KMS-11 (cell line): ENCODE results near the gene KCTD16.

ENCODE experiments used
- H2AFZ ChIP-seq: fragments of 200-600 bp; sonication (generic); 2 replicates; pipeline ENCODE4 v1.6.1; 2016; ENCODE audit warnings: antibody characterized with exemption, mixed run types, low read depth
- H3K27ac ChIP-seq: fragments of 200-600 bp; sonication (generic); 2 replicates; pipeline ENCODE4 v1.6.1; 2016; ENCODE audit warnings: mild to moderate bottlenecking, mixed run types
- H3K27me3 ChIP-seq: fragments of 200-600 bp; sonication (generic); 2 replicates; pipeline ENCODE4 v1.6.1; 2017; ENCODE audit warnings: mild to moderate bottlenecking, low read depth, mixed run types, moderate library complexity; ENCODE audit not compliant: insufficient read depth
- H3K36me3 ChIP-seq: fragments of 200-600 bp; sonication (generic); 2 replicates; pipeline ENCODE4 v1.6.1; 2017; ENCODE audit warnings: mild to moderate bottlenecking, mixed run types; ENCODE audit not compliant: insufficient read depth
- H3K4me1 ChIP-seq: fragments of 200-600 bp; sonication (generic); 2 replicates; pipeline ENCODE4 v1.6.1; 2016; ENCODE audit warnings: mild to moderate bottlenecking, low read depth, mixed run types; ENCODE audit not compliant: poor library complexity, severe bottlenecking
- H3K4me2 ChIP-seq: fragments of 200-600 bp; sonication (generic); 2 replicates; pipeline ENCODE4 v1.7.0; 2016; ENCODE audit warnings: mild to moderate bottlenecking, mixed run types
- H3K4me3 ChIP-seq: fragments of 200-600 bp; sonication (generic); IDR thresholded peaks from 2 replicates; pipeline ENCODE4 v1.6.1; 2017; ENCODE audit warnings: low read depth, low read length, mixed read lengths; ENCODE audit not compliant: insufficient read depth
- H3K79me2 ChIP-seq: fragments of 200-600 bp; sonication (generic); 2 replicates; pipeline ENCODE4 v1.6.1; 2016; ENCODE audit warnings: low read depth, mixed run types; ENCODE audit not compliant: insufficient read depth
- H3K9ac ChIP-seq: fragments of 200-600 bp; sonication (generic); 2 replicates; pipeline ENCODE4 v1.6.1; 2016; ENCODE audit warnings: mild to moderate bottlenecking, mixed run types
- H4K20me1 ChIP-seq: fragments of 200-600 bp; sonication (generic); 2 replicates; pipeline ENCODE4 v1.6.1; 2016; ENCODE audit warnings: mild to moderate bottlenecking, mixed run types; ENCODE audit not compliant: insufficient read depth
- TF ChIP-seq, protein P1 (sequence below): fragments of 200-600 bp; sonication (generic); conservative IDR thresholded peaks from 2 replicates; pipeline ENCODE4 v1.6.1; 2017; ENCODE audit warnings: low read depth, mild to moderate bottlenecking, antibody characterized with exemption, low read length, moderate library complexity, mixed read lengths

KCTD16 gene

DNA sequence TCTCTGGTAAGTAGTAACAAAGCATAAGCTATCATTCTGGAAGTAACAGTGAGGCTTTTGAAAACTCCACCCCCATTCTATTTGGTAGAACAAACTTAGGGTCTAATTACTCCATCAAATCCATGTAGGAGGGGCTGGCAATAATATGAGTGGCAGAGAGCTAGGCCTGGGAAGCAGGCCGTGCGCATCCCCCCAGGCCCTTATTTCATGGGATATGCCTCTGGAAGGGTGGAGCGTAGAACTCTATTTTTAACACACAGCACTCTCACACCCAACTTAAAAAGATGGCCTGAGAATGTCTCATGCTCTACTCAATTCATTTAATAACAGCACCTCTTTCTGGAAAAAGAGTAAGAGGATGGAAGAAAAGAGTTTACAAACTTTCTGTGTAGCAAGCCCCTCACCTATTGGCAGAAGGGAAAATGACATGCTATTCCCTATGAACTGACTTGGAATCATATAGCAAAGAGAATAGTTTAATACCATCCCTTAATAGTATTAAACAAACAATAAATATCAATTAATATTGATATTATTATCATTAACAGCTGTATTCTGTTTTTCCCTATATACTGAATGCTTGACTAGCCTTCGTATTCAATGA is 233.2 kb downstream of the KCTD16 start:
- Histone ChIP-seq H2AFZ (no peak overlapping the region), H4K20me1 (no peaks in the 10 kb centered on the region), H3K4me2 (no peak overlapping the region)

DNA sequence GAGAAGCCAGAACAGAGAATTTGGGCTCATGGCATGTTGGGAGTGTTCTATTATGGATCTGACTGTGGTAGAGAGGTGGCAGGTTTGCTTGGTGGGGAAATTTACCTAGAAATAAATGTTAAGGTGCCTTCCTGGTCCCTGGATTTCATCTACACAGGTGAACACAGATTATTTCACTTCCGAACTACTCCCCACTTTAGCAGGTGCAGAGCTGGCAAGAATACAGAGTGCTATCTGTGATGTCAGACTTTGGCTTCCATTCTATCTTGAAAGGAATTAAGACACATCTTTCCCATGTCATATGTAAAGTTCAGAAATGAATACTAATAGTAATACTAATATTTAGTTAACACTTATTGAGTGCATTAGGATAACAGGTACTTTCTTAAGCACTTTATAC is 234.0 kb downstream of the KCTD16 start:
- Histone ChIP-seq H3K36me3 (no peaks in the 10 kb centered on the region), H3K4me2 (no peak overlapping the region), H4K20me1 (no peaks in the 10 kb centered on the region), H3K4me3 (no peak overlapping the region), H3K27me3 (no peaks in the 10 kb centered on the region), H3K9ac (no peak overlapping the region), H2AFZ (no peak overlapping the region), H3K27ac (no peak overlapping the region), H3K4me1 (no peaks in the 10 kb centered on the region), H3K79me2 (no peaks in the 10 kb centered on the region)
- TF ChIP-seq, protein P1, sequence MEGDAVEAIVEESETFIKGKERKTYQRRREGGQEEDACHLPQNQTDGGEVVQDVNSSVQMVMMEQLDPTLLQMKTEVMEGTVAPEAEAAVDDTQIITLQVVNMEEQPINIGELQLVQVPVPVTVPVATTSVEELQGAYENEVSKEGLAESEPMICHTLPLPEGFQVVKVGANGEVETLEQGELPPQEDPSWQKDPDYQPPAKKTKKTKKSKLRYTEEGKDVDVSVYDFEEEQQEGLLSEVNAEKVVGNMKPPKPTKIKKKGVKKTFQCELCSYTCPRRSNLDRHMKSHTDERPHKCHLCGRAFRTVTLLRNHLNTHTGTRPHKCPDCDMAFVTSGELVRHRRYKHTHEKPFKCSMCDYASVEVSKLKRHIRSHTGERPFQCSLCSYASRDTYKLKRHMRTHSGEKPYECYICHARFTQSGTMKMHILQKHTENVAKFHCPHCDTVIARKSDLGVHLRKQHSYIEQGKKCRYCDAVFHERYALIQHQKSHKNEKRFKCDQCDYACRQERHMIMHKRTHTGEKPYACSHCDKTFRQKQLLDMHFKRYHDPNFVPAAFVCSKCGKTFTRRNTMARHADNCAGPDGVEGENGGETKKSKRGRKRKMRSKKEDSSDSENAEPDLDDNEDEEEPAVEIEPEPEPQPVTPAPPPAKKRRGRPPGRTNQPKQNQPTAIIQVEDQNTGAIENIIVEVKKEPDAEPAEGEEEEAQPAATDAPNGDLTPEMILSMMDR: no peak

More for the DNA sequence above, 233.2 kb downstream of the KCTD16 start:
- TF ChIP-seq, protein P1: no peak
- no peaks in the 10 kb centered on the region for H3K36me3 ChIP-seq
- no peaks in the 10 kb centered on the region for H3K4me1 ChIP-seq
- no peaks in the 10 kb centered on the region for H3K27me3 ChIP-seq
- H3K9ac ChIP-seq: no peak overlapping the region
- H3K27ac ChIP-seq: no peak overlapping the region
- H3K4me3 ChIP-seq: no peak overlapping the region
- H3K79me2 ChIP-seq: no peaks in the 10 kb centered on the region

DNA sequence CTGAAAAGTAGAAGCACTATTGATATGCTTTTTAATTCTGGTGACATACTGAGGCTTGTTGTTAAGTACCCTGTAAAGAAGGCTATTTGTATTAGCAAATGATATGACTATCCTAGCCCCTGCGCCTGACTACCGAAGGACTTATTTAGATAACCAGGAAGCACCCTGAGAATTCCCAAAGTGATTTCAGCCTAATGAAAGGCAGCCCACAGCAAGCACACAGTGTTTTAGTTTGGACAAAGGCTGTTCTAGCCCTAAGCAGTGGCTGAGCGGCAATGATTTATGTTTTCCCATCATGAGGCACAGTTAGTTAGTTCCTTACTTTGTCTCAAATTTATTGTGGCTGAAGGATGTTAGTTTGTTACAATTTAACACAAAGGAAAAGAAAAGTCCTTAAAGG is 235.3 kb downstream of the KCTD16 start:
- H3K9ac ChIP-seq: no peak overlapping the region
- no peak overlapping the region for H3K27ac ChIP-seq
- no peaks in the 10 kb centered on the region for H3K36me3 ChIP-seq
- H3K4me3 ChIP-seq: no peak overlapping the region
- no peaks in the 10 kb centered on the region for H3K27me3 ChIP-seq
- H3K4me2 ChIP-seq: no peak overlapping the region
- TF ChIP-seq, protein P1: no peak
- no peaks in the 10 kb centered on the region for H3K4me1 ChIP-seq
- no peaks in the 10 kb centered on the region for H3K79me2 ChIP-seq
- no peak overlapping the region for H2AFZ ChIP-seq
- no peaks in the 10 kb centered on the region for H4K20me1 ChIP-seq

DNA sequence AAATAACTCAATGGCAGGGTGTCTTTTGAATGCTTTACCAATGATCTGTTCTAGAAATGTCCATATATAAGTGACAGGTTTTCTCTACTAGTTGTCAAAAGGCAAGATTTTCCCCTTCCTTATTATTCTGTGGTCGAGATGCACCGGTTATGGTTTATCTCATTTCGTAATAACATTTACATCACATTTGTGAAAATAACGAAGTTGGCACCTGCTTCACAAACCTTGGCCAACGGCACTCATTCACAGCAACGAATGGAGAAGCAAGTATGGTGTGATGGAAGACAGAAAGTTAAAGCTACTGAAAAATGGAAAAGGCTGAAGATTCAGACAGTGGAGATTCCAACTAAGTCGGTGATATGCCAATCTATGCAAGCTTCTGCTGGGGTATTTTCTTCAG is 235.8 kb downstream of the KCTD16 start:
- H2AFZ ChIP-seq: no peak overlapping the region
- TF ChIP-seq, protein P1: no peak
- no peak overlapping the region for H3K4me3 ChIP-seq
- no peaks in the 10 kb centered on the region for H3K79me2 ChIP-seq
- no peaks in the 10 kb centered on the region for H4K20me1 ChIP-seq
- H3K36me3 ChIP-seq: no peaks in the 10 kb centered on the region
- no peak overlapping the region for H3K4me2 ChIP-seq
- no peaks in the 10 kb centered on the region for H3K27me3 ChIP-seq
- no peak overlapping the region for H3K27ac ChIP-seq
- no peaks in the 10 kb centered on the region for H3K4me1 ChIP-seq
- no peak overlapping the region for H3K9ac ChIP-seq
